Transverse colon (tissue), 4 donors: ENCODE results near the gene MYD88. TPM values are rescaled to one million over a fixed set of nuclear protein-coding genes. Genes with fewer than 3 reads are reported as not detected.
A peak's percentile ranks its signal among the peaks of the same experiment; 100 is the strongest.

Experiments used
- DNase-seq: peaks from one replicate; pipeline ENCODE4 v3.0.0-alpha.2; 2019
- H3K27ac ChIP-seq, 4 donors: fragments of 200-600 bp; sonication (generic); 2 replicates each; pipeline ENCODE4 v1.5.1; 2016 to 2018; ENCODE audit warnings: inconsistent platforms in 4 of 4
- H3K27me3 ChIP-seq: fragments of 200-600 bp; sonication (generic); 2 replicates; pipeline ENCODE4 v1.5.1; 2017; ENCODE audit warnings: inconsistent platforms
- H3K36me3 ChIP-seq, 4 donors: fragments of 200-600 bp; sonication (generic); 2 replicates each; pipeline ENCODE4 v1.5.1; 2017 to 2019; ENCODE audit warnings: inconsistent platforms in 4 of 4
- H3K4me1 ChIP-seq, 4 donors: fragments of 200-600 bp; sonication (generic); 2 replicates each; pipeline ENCODE4 v1.5.1; 2017 to 2020; ENCODE audit warnings: inconsistent platforms in 4 of 4
- H3K4me3 ChIP-seq, 4 donors: fragments of 200-600 bp; sonication (generic); 1 replicate in 1 of 4; 2 replicates in 3 of 4; pipeline versions ENCODE4 v1.5.1 to v1.6.1; 2017 to 2019; ENCODE audit warnings: inconsistent platforms in 4 of 4
- H3K9me3 ChIP-seq, 2 donors: fragments of 200-600 bp; sonication (generic); 2 replicates each; pipeline ENCODE4 v1.5.1; 2017 to 2019; ENCODE audit warnings: inconsistent platforms in 2 of 2
- EP300 ChIP-seq: sonication (generic); formaldehyde crosslinking; IDR thresholded peaks from one replicate; pipeline ENCODE4 v1.6.1; 2017; ENCODE audit warnings: antibody characterized with exemption, low read depth
- POLR2A ChIP-seq: fragments of 450-650 bp; IDR thresholded peaks from one replicate; pipeline ENCODE4 v1.6.1; 2016; ENCODE audit warnings: antibody characterized with exemption, mild to moderate bottlenecking, moderate library complexity
- POLR2AphosphoS5 ChIP-seq, 3 donors: sonication (generic); formaldehyde crosslinking; IDR thresholded peaks; one replicate each; pipeline ENCODE4 v1.6.1; 2016; ENCODE audit warnings: antibody characterized with exemption in 3 of 3
- WGBS, 2 donors: methylation state at CpG; one replicate each; pipeline ENCODE4 v1.1.5; 2018; ENCODE audit warnings: low coverage in 1 of 2; 5-methylcytosine and 5-hydroxymethylcytosine counted together
- in situ Hi-C, 4 donors: fragments of 200-750 bp; cut with MboI; loops; one replicate each; pipeline versions ENCODE4 v1.15.0 to v1.15.1; 2017; ENCODE audit warnings: low sequenced_read_pairs in 3 of 4, low pct_ligation_motif_present in 1 of 4, low pct_unique_long_range_greater_than_20kb in 1 of 4
- intact Hi-C: fragments of 100-400 bp; cut with DNase I; formaldehyde crosslinking; loops from one replicate; pipeline ENCODE4 v1.15.1; 2023; ENCODE audit warnings: low total_unique reads
- total RNA-seq, 4 donors: library from RNA; depleted of rRNA; stranded (reverse); fragments of >200 nt; gene quantifications; one replicate each; pipeline ENCODE4 v1.1.0, GENCODE V29; 2016
- TF ChIP-seq, protein P1 (sequence below), 5 experiments: fragments of 200-600 bp in 3 of 5; fragments of 450-650 bp in 2 of 5; sonication (generic) in 3 of 5; IDR thresholded peaks; 1 replicate in 2 of 5; 2 replicates in 3 of 5; pipeline ENCODE4 v1.5.1; 2016 to 2017; ENCODE audit warnings: antibody characterized with exemption in 5 of 5, inconsistent platforms in 3 of 5, mild to moderate bottlenecking in 2 of 5, moderate library complexity in 1 of 5

Gene MYD88
- total RNA-seq, 4 donors from 2014 or later = 49.0 to 82.2 (median 76.5) TPM

DNA sequence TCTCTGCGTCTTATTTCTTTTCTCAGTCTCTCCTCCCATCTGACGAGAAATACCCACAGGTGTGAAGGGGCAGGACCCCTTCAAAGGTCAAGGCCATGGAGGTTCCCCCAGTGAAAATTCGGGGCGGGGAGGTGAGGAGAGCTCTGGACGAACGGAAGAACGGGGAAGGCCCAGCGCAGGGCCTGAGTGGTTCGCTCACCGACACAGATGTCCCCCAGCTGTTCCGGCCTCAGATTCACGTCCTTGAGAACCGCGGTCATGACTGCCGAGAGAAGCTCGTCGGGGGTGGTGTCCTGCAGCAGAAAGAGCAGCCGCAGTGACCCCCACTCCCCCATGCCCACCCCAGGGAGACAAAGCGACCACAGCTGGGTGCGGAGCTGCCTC is 2.1 kb upstream of the MYD88 start:
- in situ Hi-C loops = loop anchor here in 2 of 4 donors (25.0 kb wide), 2 partner anchors 326 to 351 kb away; partner anchors contain the start of genes ACVR2B (in 1 of the 2) and EXOG (in 1 of the 2)
- peak overlapping the region; percentile 62 to 99 (median 89) for H3K4me3 ChIP-seq
- H3K27ac ChIP-seq = peak overlapping the region; percentile 92 to 97 (median 95)
- DNase-seq = peak; percentile 37
- no peaks in the 10 kb centered on the region for H3K9me3 ChIP-seq
- no peaks in the 10 kb centered on the region for H3K27me3 ChIP-seq
- H3K36me3 ChIP-seq = peaks cover 0 to 10% (median 0%) of the 10 kb centered on the region in 4 donors
- intact Hi-C loops = no loop called here
- no peak for TF ChIP-seq POLR2AphosphoS5 (IDR thresholded peaks at IDR 0.05)
- no peak for TF ChIP-seq EP300
- TF ChIP-seq POLR2A = no peak
- TF ChIP-seq, protein P1, sequence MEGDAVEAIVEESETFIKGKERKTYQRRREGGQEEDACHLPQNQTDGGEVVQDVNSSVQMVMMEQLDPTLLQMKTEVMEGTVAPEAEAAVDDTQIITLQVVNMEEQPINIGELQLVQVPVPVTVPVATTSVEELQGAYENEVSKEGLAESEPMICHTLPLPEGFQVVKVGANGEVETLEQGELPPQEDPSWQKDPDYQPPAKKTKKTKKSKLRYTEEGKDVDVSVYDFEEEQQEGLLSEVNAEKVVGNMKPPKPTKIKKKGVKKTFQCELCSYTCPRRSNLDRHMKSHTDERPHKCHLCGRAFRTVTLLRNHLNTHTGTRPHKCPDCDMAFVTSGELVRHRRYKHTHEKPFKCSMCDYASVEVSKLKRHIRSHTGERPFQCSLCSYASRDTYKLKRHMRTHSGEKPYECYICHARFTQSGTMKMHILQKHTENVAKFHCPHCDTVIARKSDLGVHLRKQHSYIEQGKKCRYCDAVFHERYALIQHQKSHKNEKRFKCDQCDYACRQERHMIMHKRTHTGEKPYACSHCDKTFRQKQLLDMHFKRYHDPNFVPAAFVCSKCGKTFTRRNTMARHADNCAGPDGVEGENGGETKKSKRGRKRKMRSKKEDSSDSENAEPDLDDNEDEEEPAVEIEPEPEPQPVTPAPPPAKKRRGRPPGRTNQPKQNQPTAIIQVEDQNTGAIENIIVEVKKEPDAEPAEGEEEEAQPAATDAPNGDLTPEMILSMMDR (IDR thresholded peaks at IDR 0.05) = no peak
- WGBS, 2 donors = 0% methylated on average over 1 to 20 of the region's 20 CpGs
- H3K4me1 ChIP-seq = peaks cover 35 to 61% (median 52%) of the 10 kb centered on the region in 4 donors

DNA sequence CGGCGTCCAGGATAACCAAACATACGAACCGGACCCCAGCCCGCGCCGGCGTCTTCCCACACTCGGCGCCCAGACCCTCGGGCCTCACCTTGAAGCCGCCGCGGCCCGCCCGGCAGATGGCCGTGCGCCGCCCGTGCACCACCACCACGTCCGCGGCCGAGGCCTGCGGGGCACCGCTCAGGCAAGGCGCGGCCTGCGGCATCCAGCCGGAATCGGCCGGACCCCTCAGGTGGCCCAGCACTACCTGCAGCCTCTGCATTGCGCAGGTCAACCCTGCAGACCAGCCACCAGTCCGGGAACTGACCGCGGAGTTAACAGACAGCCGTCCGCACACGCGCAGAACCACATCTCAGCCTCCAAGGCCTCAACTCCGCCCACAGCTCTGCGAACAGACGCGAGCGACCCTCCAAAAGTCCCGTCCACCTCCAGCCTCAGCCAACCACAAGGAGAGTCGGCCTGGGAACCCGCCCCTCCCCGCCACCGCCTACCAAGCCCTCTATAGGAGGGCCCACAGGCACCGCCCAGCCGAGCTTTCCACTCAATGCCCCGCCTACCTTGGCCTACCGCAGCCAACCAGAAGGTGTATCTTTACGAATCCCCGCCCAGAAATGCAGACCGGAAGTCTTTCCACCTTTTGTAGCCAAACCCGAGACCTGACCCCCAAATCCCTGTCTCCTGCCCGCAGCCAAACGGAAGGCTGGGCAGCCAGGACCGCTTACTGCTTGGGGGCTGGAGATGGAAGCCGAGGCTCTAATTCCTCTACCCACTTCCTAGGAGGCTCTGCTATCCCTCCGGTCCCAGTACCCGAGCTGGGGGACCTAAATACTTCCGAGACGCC is 1.5 kb upstream of the MYD88 start, which contains the start of gene ACAA1:
Gene ACAA1 (minus strand): TSS at position 351 of the 838 bp plus-strand sequence. CDS start 92 bp downstream, at position 259.
- H3K27ac ChIP-seq = peak within 1 kb of the TSS; percentile 92 to 97 (median 95)
- peak; percentile 97 for TF ChIP-seq POLR2A
- TF ChIP-seq POLR2AphosphoS5 (IDR thresholded peaks at IDR 0.05) = peak; percentile 96 to 98 (median 96)
- TF ChIP-seq, protein P1 (IDR thresholded peaks at IDR 0.05) = no peak
- TF ChIP-seq EP300 = no peak
- intact Hi-C loops = no loop called here
- H3K4me1 ChIP-seq = peaks cover 35 to 61% (median 52%) of the 10 kb centered on the region in 4 donors
- H3K36me3 ChIP-seq = peaks cover 0 to 16% (median 3%) of the 10 kb centered on the region in 4 donors
- in situ Hi-C loops = loop anchor here in 2 of 4 donors (25.0 kb wide), 2 partner anchors 325 to 350 kb away; partner anchors contain the start of genes ACVR2B (in 1 of the 2) and EXOG (in 1 of the 2)
- 0 to 1% methylated on average over 5 to 63 of the region's 66 CpGs for WGBS, 2 donors
- peak; percentile 100 for DNase-seq
- no peaks in the 10 kb centered on the region for H3K27me3 ChIP-seq
- H3K9me3 ChIP-seq = no peaks in the 10 kb centered on the region
- H3K4me3 ChIP-seq = peak within 1 kb of the TSS; percentile 62 to 99 (median 89)

DNA sequence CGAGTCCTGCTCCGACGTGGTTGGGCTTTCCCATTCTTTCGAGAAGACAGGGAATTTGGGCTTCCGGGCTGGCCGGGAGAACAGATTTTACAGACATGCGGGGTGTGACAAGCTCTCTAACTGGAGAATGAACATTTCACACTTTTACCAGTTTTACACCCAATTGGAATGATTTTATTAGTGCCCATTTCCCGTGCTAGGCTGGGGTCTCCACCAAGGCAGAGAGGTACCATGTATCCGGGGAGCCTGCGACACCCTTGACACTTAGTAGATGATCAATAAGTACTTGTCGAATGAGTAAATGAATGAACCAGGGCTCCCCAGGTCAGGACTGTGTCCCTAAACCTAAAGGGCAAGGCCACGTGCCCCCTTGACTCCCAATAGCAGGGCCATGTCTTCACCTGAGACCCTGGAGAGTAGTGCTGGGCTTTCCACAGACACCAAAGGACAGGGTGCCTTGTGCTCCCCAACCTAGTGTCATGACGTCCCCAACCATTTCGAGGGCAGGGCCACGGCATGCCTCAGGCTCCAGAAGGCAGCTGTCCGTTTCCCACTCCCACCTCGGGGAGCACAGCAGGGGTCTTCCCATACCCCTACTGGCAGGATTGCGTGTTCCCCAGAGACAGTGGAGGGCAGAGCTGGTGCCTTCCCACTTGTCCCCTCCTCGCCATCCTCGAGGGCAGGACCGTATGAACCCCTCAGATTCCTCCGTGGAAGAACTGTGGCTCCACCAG is 679 bp upstream of the MYD88 start:
- in situ Hi-C loops = loop anchor here in 2 of 4 donors (25.0 kb wide), 2 partner anchors 325 to 350 kb away; partner anchors contain the start of genes ACVR2B (in 1 of the 2) and EXOG (in 1 of the 2)
- TF ChIP-seq, protein P1 (IDR thresholded peaks at IDR 0.05) = peak in 2 of 5 experiments; percentile 19 to 29
- no peak for TF ChIP-seq POLR2AphosphoS5 (IDR thresholded peaks at IDR 0.05)
- Histone ChIP-seq H3K27ac (peak overlapping the region; percentile 91 to 97 (median 95)), H3K36me3 (peaks cover 0 to 12% (median 3%) of the 10 kb centered on the region in 4 donors), H3K27me3 (no peaks in the 10 kb centered on the region), H3K4me1 (peaks cover 35 to 54% (median 51%) of the 10 kb centered on the region in 4 donors), H3K9me3 (no peaks in the 10 kb centered on the region), H3K4me3 (peak overlapping the region; percentile 58 to 97 (median 72))
- intact Hi-C loops = no loop called here
- peak; percentile 37 for DNase-seq
- whole genome bisulfite sequencing, 2 donors = 0 to 8% methylated on average over 5 to 16 of the region's 22 CpGs
